Measurements from ENCODE around the gene ABCB8.

DNA sequence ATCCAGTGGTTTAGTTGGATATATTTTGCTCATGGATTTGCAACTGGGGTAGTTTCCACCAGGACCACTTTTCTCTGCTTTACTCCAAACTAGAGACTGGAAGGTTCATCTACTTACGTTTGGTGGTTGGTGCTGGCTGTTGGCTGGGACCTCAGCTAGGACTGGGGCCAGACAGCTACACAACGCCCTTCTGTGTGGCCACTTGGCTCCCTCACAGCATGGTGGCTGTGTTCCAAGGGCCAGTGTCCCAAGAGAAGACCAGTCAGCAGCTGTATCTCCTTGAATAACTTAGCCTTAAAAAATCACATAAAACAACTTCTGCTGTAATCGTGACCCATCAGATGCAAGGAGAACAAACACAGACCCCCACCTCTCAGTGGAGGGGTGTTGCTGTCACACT is 45.9 kb upstream of the ABCB8 start:
- TF ChIP-seq, protein P1, sequence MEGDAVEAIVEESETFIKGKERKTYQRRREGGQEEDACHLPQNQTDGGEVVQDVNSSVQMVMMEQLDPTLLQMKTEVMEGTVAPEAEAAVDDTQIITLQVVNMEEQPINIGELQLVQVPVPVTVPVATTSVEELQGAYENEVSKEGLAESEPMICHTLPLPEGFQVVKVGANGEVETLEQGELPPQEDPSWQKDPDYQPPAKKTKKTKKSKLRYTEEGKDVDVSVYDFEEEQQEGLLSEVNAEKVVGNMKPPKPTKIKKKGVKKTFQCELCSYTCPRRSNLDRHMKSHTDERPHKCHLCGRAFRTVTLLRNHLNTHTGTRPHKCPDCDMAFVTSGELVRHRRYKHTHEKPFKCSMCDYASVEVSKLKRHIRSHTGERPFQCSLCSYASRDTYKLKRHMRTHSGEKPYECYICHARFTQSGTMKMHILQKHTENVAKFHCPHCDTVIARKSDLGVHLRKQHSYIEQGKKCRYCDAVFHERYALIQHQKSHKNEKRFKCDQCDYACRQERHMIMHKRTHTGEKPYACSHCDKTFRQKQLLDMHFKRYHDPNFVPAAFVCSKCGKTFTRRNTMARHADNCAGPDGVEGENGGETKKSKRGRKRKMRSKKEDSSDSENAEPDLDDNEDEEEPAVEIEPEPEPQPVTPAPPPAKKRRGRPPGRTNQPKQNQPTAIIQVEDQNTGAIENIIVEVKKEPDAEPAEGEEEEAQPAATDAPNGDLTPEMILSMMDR (optimal IDR thresholded peaks at IDR 0.05 in 1 of 3, IDR thresholded peaks at IDR 0.05 in 1 of 3, conservative IDR thresholded peaks at IDR 0.05 in 1 of 3; ENCODE audit: extremely low read depth in 1 of 3, insufficient read depth in 2 of 3, low read length in 3 of 3) = no peak
- TF ChIP-seq EZH2 (IDR thresholded peaks at IDR 0.05; ENCODE audit: low read length) = no peak

All from keratinocyte (primary cell).